Right ventricle myocardium superior (tissue), 1 donor: ENCODE results near the gene DAGLA. TPM values are rescaled to one million over a fixed set of nuclear protein-coding genes. Genes with fewer than 3 reads are reported as not detected.

Experiments
- ATAC-seq: fragments of 200-7000 bp; cut with Tn5 transposase; one replicate; pipeline ENCODE4 v1.9.1; 2020; ENCODE audit warnings: mild to moderate bottlenecking; ENCODE audit not compliant: poor library complexity
- DNase-seq: peaks from one replicate; pipeline ENCODE4 v3.0.0-alpha.2; 2020
- intact Hi-C: fragments of 100-400 bp; cut with DNase I; formaldehyde crosslinking; loops from one replicate; pipeline ENCODE4 v1.11.2; 2022
- total RNA-seq: library from RNA; stranded (reverse); fragmentation: NEBNext Ultra II Directional; extraction: Animal tissue kit (Norgen Biotek cat#: 25700); gene quantifications from one replicate; pipeline ENCODE4 v1.2.1, GENCODE V29; 2021
- donor health status: DM: no; HTN: yes; CAD: no; lungs with severe emphysema.

Gene DAGLA
- total RNA-seq, 1 donor from 2014 or later = 4.2 TPM

- intact Hi-C loops = no loop called here
- ATAC-seq = no peak
- DNase-seq = no peak
Measured at GRCh38 chr11:61734767-61735166, 54.6 kb downstream of the DAGLA start.

GRCh38 chr11:61735391-61735790 lies 55.2 kb downstream of the DAGLA start:
- DNase-seq (no peak), ATAC-seq (no peak)
- intact Hi-C loops = no loop called here

GRCh38 chr11:61736310-61736709 lies 56.1 kb downstream of the DAGLA start:
- DNase-seq = no peak
- ATAC-seq = no peak
- intact Hi-C loops = no loop called here

GRCh38 chr11:61737131-61737530 lies 56.9 kb downstream of the DAGLA start:
- no peak for DNase-seq
- intact Hi-C loops = no loop called here
- no peak for ATAC-seq

GRCh38 chr11:61737636-61738386 lies 57.6 kb downstream of the DAGLA start:
- intact Hi-C loops = no loop called here
- ATAC-seq (no peak), DNase-seq (no peak)

GRCh38 chr11:61738776-61739175 lies 58.6 kb downstream of the DAGLA start:
- intact Hi-C loops = no loop called here
- ATAC-seq = no peak
- no peak for DNase-seq

- ATAC-seq (no peak), DNase-seq (no peak)
- intact Hi-C loops = no loop called here
Measured at GRCh38 chr11:61739413-61739812, 59.2 kb downstream of the DAGLA start.

- intact Hi-C loops = no loop called here
- no peak for DNase-seq
- peak; percentile 32 for ATAC-seq
Measured at GRCh38 chr11:61739966-61740365, 59.8 kb downstream of the DAGLA start.

- peak; percentile 37 for ATAC-seq
- DNase-seq = no peak
- intact Hi-C loops = no loop called here
Measured at GRCh38 chr11:61742391-61742790, 62.2 kb downstream of the DAGLA start.

GRCh38 chr11:61743486-61744095 lies 63.4 kb downstream of the DAGLA start:
- intact Hi-C loops = no loop called here
- no peak for ATAC-seq
- DNase-seq = no peak

GRCh38 chr11:61744181-61744580 lies 64.0 kb downstream of the DAGLA start:
- ATAC-seq (no peak), DNase-seq (no peak)
- intact Hi-C loops = no loop called here

- intact Hi-C loops = no loop called here
- DNase-seq (no peak), ATAC-seq (no peak)
Measured at GRCh38 chr11:61744609-61745156, 64.5 kb downstream of the DAGLA start.

GRCh38 chr11:61745781-61746441 lies 65.7 kb downstream of the DAGLA start:
- intact Hi-C loops = no loop called here
- ATAC-seq (no peak), DNase-seq (no peak)

- intact Hi-C loops = no loop called here
- no peak for DNase-seq
- no peak for ATAC-seq
Measured at GRCh38 chr11:61746442-61747191, 66.4 kb downstream of the DAGLA start.

GRCh38 chr11:61747192-61747966 lies 67.2 kb downstream of the DAGLA start:
- intact Hi-C loops = no loop called here
- DNase-seq (peak; percentile 85), ATAC-seq (peak; percentile 90)

GRCh38 chr11:61747967-61748285 lies 67.7 kb downstream of the DAGLA start:
- ATAC-seq = no peak
- intact Hi-C loops = no loop called here
- DNase-seq = no peak

GRCh38 chr11:61749591-61750217 lies 69.5 kb downstream of the DAGLA start:
- ATAC-seq = no peak

GRCh38 chr11:61750631-61751273 lies 70.6 kb downstream of the DAGLA start:
- no peak for DNase-seq
- ATAC-seq = no peak
- intact Hi-C loops = no loop called here

More at GRCh38 chr11:61749591-61750217, 69.5 kb downstream of the DAGLA start:
- DNase-seq = no peak
- intact Hi-C loops = no loop called here
